HG03442 (cell line): ENCODE data around the gene LOXL4.

ENCODE experiments used
- ATAC-seq: cut with Tn5 transposase; IDR thresholded peaks from one replicate; pipeline ENCODE4 v1.9.1; 2021; ENCODE audit warnings: mild to moderate bottlenecking, moderate library complexity; ENCODE audit not compliant: unreplicated experiment

The LOXL4 gene

DNA sequence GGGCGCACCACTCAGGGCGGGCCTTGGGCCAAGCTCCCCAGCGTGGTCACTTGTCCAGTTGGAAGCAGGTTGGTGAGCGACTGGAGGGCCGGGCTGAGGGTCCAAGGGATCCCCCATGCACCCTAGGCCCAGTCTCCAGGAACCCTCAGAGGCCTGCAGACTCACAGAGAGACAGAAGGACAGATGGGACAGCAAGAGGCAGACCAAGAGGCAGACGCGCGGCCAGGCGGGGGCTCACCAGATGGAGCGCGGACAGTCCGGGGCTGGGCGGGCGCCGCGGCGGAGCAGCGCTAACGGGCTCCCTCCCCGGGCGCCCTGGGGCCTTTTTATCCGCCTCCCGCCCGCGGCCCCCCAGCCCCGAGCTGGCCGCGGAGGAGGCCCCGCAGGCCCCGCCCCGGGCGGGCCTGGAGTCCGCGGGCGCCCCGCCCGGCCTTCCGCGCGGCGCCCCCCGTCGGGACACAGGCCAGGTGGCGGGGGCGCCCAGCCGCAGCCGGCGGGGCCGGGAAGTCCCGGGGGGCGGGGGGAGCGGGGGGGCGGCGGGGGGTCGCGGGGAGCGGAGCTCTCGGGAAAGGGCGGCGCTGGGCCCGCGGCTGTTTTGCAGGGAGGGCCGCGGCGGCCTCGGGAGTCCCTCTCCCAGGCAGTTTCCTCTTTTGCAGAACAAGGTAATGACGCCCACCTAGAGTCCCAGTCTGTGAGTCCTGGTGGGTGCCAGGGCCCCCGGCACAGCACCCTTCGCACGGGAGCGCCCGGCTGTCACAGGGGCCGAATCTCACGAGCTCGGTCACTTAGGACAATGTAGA, at the start of gene LOXL4:
LOXL4 (minus strand) TSS at position 301 of the 800 bp plus-strand sequence. CDS start 5,175 bp downstream, outside the sequence.
- no peak for ATAC-seq

DNA sequence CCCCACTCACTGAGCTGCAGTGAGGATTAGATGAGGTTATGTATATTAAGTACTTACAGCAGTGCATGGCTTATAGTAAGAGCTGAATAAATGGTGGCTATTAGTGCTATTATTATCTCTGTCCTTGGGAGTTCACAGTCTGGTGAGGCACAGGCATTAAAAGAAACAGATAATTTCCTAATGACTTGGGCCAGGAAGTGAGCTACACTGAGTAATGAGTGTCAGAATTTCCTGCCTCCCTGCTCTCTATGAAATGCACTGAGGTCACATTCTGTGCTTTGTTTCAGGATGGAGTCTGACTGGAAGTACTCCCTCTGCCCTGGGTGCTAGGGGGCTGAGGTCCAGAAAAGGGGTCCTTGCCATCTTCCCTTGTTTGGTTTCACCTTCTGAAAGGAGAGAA, 48.7 kb upstream of the LOXL4 start:
- ATAC-seq, result no peak

DNA sequence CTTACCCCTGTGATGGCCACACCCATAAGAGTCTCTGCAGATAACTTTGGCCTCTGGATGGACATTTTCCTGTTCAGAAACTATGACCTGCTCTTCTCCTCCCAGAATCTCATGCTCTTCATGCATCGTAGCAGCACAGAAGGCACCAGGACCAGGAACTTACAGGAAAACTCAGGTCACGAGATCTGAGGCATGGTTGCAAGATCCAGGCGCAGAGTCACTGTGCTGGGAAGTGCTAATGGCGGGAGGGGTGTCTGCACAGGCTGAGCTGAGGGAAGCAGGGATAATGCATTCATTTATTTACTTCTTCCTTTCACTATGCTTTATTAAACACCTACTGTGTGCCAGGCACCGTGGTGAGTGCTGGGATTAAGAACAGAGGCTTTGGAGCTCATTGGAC, 48.2 kb upstream of the LOXL4 start:
- no peak for ATAC-seq

DNA sequence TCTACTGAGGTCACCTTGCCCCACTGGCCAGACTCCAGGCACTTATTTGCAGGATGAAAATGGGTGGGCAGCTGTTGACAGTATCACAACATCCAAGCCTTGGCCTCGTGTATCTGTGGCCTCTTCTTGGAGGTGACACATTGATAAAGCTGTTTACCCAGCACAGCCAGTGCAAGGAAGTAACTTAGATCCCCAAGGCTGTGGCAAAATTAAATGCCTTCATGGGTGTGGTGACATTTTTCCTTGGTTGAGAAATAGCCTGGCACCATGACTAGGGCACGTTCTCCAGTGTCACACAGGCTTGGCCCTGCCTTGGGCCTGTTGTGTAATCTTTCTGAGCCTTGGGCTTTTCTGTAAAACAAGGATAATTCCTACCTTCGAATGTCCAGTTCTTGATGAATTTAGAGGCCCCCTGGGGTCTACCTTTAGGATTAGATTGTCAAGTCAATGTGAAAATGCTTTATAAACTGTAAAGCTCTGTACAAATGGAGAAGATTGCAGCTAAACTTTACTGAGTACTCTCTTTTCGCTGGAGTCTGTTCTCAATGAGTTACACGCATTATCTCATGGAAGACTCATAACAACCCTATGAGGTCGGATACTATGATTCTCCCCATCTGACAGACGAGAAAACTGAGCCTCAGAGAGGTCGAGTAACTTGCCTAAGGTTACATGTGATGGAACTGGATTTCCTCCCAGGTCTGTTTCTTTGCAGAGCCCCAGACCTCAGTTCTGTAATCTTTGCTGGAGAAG, 46.7 kb upstream of the LOXL4 start:
- ATAC-seq, result no peak

DNA sequence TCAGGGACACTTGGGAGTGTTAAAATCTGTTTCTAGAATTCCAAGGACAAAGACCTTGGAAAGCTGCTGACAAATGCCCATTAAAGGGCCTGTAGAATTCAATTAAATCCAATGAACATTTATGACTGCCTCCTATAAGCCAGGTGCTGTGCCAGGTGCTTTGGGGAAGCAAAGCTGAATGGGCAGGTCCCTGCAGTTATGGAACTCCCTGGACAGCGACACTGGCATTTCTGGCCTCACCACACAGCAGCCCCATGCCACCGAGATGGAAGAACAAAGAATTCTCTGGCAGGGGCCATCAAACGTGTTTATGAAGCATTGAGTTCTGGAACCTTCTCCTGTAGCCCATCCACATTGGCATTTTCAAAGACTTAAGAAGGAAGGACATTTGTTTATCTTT, 45.6 kb upstream of the LOXL4 start:
- no peak for ATAC-seq

DNA sequence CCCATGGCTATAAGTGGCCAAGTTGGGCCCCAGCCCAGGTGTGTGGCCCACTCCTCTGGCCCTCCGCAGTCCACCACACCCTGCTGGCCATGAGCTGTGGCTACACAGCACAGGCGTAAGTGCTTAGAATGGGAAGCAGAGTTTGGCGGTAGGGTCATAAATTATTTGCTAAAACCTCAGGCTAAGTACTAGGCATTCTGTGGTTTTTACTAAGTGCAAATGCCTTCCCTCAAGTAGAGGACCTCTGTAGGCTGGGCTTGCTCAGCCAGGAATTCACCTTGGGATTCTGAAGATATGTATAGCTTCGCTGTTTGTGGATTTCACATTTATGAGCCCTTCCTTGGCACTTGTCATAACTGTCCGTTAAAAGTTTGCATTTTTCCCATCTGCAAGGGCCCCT, 44.8 kb upstream of the LOXL4 start:
- ATAC-seq, result no peak

DNA sequence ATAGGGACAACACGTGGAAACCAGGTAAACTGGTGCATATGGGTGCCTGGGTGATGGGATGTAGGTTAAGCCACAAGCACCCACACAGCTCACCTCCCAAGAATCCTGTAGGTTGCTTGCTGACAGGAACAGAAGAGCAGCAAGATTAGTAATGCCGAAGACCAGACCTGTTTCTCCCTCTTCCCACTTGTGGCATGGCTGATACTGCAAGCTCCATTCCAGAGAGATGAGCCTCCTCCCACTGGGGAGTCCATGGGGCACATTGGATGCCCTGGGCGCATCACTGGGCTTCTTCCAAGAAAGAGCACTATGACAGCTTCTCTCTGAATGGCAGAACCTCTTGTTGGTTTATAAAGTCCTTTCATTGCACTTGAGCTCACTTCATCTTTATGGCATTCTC, 44.4 kb upstream of the LOXL4 start:
- ATAC-seq, result no peak

DNA sequence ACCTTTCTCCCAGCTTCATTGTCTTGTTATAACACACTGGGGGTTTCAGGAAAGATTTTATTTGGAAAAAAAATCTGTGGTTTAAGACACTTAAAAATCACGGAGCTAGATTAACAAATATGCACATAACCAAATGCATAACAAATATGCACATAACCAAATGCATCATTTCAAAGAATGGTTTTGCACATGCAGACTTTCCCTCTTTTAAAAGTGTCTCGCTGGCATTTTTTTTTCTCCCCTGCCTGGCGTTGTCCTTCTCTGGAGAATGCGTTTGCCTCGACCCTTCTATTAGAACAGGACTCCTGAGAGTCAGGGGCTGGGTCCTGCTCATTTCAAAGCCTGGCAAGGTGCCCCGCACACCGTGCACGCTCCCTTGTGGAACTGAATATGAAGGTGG, 42.7 kb upstream of the LOXL4 start:
- ATAC-seq, result no peak

DNA sequence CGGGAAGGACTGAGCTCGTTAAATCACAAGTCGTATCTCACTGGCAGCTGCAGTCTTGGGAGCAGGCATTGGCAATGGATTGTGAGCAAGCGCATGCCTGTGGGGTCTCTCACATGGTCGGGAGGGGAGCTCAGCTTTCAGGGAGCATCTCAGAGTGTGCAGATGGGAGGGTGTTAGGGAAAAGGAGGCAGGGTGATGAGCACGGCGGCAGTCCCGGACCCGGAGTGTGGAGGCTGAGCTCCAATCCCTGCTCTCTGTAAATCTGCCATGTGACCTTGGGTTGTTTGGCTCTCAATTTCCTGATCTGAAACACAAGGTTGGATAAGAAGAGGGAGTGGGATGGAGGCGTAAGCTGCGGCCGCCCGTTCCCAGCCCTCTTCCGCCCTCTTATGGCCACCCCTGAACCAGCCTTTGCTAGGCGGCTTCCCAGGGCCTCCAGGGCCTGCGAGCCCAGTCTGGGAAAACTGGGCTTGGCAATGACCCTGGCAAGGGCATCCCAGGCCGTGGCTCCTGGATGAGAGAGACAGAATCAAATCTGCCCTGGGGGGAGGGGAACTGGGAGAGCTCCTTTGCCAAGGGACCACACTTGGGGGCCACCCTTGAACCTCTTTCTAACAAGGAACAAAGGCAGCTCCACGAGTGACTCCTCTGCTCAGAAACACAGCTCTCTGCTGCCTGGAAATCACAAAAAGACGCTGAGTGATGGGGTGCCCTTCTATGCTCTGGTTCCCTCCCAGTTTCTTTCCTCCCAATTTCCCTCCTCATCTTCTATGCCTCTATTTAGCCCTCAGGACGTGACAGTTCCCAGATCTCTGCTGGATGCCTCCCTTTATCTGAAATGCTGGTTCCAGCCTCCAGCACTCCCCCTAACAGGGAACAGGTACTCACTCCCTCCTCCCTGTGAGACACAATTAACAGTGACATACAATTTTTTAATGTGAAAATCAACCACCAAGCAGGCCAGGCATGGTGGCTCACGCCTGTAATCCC, 41.7 kb upstream of the LOXL4 start:
- ATAC-seq, result no peak

DNA sequence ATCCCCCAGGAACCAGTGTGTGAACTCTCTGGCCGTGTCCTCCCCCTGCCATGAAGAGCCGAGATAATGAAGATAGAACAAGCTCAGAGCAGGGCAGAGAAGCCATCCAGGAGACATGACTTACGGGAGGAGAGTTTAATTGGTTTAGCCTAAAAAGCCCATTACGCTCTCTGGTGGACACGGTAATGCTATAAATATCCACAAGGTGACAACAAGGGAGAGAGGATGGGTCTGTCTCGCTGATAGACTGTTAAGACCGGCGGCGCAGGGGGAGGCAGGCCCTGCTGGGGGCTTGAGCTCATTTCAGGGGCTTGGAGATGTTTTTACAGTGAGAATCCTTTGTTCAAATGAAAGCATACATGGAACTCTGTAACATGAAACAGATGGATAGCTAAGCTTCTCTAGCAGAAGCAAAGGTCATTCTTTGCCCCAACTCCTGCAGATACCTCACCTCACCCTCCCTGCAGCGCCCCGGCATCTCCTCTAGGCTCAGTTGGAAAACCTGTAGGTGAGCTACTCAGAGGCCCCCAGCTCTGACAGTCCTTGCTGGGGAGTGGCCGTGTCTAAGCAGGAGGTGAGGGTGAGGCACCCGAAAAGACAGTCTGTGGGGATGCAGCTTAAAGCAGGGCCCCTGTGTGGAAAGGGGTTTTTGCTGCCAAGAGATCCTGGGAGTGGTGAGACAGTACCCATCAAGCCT, 40.8 kb upstream of the LOXL4 start:
- no peak for ATAC-seq

DNA sequence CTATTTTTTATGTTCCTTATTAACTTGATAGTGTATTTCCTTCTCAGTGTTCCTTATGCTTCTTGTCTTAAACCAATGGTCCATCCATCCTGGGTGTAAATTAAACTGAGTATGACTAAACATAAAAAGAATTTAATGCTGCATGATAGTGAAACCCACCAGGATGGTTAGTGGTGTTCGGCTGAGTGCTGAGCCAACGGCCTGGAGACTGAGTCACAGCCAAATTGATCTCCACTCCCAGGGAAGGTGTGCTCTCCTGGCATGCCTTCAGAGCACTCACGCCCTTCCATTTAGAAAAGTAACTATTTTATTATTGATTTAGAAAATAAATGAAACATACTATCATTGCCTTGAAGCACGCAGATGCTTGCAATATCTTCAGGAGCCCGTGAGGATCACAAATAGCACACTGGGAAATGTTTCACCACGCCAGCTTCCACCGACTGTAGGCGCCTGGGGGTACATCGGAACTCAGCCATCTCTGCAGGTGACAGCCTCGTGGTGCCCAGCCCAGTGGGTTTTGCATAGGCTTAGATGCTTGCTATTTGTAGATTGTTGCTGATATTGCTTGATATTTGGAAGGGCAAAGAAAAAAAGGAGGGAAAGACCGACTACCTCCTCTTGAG, 40.0 kb upstream of the LOXL4 start:
- no peak for ATAC-seq

DNA sequence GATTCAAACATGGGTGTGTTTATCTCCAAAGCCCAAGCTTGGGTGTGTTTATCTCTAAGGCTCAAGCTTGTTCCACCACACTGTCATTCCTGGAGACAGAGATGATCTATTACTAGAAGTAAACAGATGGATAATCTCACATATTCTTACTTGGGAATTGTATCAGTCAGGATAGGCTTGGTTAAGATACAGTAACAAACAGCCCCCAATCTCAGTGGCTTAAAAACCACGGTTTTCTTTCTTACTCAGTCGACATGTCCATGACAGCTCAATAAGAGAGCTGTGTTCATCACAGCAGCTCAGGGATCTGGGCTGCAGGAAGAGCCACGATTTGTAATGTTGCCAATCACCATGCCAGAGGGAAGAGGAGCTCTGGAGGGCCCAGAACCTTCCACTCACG, 38.5 kb upstream of the LOXL4 start:
- ATAC-seq, result no peak

DNA sequence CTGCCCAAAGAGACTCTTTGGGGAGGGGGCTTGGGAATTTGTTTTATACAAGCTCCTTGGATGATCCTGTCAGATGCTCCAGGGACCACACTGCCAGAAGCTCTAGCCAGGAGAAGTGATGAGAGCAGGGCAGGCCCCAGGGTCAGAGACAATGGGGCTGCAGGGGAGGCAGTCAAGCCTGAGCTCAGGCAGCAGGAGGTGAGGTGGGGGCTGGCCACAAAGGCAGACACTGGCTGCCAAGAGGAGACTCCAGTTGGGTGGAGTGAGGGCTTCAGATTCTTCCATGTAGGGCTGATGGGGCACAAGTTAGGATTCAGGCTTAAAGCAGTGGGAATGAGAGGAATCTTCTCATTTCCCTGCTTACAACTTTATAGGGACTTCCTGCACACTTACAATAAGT, 35.6 kb upstream of the LOXL4 start:
- ATAC-seq, result no peak

DNA sequence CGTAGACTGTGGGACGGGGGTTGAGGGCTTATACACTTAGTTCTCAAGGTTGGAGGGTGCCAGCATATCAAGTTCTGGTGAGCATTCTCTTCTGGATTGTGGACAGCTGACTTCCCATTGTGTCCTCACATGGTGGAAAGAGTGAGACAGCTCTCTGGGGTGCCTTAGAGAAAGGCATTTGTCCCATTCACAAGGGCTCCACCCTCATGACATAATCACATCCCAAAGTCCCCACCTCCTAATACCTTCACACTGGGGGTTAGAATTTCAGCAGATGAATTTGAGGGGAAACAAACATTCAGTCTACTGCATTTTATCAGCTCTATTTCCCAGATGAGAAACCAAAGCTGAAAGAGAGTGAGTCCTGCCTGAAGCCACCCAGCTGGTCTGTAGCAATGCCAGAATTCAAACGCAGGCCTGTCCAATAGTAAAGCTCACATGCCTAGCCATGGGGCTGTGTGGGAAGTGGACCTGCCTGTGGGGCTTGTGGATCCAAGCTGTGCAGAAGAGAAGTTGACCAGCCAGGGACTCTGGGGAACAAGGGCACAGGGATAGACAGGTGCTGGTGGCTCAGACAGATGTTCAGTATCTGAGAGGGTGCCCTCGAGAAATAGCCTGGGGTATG, 34.9 kb upstream of the LOXL4 start:
- no peak for ATAC-seq

DNA sequence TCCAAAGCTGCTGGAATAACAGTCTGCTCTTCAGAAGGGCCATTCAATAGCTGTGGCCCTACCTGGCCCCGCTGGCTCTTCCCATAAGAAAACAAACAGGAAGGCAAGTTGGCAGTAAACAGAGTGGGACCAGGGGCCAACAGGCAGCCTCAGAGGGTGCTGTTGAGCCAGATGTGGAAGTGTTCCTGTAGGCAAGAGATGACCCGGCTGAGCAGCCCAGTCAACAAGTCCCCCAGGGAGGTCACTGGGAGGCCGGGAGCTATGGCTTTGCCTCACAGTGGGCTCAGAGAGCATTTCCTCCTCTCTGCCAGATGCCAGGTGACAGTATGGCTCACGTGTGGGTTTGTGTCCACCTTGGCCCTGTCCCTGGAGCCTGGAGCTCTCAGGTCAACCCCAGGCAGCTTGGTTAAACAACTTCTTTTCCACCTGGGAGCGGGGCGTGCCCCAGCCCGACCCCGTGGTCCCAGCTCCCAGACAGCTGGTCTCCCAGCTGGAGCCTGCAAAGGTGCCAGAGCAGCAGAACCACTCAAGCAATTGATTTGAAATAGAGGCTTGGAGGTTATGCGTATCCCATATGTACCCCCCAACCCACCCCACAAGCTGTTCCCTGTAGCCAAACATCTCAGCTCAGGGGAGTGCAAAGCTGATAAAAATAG, 33.8 kb upstream of the LOXL4 start:
- ATAC-seq, result no peak

DNA sequence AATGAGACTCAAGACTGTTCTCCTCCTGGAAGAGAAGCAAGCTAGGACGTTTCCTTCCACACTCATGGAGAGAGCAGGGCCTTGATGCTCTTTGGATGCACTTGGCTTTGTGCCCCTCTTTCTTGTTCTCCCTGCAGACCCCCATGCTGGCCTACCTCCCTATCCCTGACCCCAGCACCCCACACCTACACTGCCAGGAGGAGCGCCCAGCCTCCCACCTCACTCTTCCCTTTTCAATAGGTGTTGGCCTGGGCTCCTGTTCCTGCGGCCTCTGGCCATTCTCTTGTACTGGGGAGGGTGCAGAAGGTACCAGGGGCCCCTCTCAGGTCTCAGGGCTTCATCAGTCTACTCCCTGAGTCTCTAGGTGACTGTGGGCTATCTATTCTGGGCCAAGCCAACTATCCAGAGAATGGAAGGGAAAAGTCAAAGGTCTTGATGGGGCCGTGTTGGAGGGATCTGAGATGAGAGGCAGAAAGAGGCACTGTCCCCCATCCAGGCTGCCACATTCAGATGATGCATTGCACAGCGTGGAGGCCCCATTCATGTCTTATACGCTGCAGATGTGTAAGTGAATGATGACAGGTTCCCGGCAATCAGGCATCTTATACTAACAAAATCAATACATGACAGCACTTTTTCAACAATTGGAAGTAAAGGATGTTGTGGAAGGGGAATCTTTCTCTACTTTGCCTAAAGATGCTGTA, 32.7 kb upstream of the LOXL4 start:
- ATAC-seq, result no peak

DNA sequence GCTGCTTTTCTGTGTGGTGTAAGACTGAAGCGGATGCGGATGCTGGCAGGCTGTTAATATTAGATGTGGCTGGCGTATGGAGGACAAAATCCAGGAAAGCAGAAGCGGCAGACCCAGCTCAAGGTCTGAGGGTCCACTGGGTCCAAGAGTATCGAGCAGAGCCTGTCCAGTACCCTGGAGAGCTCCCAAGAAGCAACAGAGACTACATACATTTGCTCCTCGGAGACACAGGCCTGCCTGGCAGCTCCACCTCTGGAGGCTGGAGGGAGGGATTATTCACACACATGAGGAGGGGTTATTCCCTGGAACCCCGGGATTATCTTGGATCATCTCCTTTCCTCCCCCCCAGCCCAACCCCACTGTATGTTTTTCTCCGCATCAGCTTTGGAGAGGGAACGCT, 31.3 kb upstream of the LOXL4 start:
- no peak for ATAC-seq

DNA sequence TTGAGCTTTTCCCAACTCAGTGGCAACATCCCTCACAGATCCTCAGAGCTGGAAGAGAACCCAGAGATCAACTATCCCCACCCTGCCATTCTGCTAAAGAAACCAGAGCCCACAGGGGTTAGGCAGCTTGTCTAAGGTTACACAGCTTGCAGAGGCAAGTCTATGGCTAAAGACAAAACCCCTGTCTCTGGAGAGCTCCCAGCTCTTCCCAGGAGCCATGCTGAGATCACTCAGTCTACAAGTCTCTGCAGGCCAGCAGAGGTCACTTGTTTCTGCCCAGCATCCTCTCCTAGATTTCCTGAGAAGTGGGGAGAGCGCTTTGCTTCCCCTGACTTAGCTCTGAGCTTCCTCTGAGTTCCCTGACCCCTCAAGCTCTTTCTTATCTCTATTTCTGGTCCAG, 28.5 kb upstream of the LOXL4 start:
- ATAC-seq, result no peak

DNA sequence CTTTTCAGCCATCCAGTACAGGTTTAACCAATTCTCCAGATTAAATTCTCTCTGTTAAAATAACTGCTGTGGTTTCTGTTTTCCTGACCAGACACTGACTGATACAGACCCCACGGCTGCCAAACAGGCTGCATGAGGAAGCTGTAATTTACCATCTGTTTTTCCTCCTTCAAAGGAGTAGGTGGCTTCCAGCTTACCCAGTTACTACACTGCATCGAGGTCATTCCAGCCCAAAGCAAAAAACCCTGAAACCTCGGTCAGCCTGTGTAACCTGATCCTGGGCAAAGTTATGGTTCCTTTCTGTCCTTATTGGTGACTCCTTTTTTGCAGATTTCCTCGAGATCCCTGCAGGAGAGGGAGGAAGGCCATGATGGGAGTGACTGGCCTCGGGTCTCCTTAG, 27.9 kb upstream of the LOXL4 start:
- no peak for ATAC-seq
